Transverse colon (tissue), 4 donors: ENCODE data around the gene SLC25A25. TPM values are rescaled to one million over a fixed set of nuclear protein-coding genes. Genes with fewer than 3 reads are reported as not detected.

ENCODE experiments used
- DNase-seq: peaks from one replicate; pipeline ENCODE4 v3.0.0-alpha.2; 2019
- H3K27ac ChIP-seq, 4 donors: fragments of 200-600 bp; sonication (generic); 2 replicates each; pipeline ENCODE4 v1.5.1; 2016 to 2018; ENCODE audit warnings: inconsistent platforms in 4 of 4
- H3K27me3 ChIP-seq: fragments of 200-600 bp; sonication (generic); 2 replicates; pipeline ENCODE4 v1.5.1; 2017; ENCODE audit warnings: inconsistent platforms
- H3K36me3 ChIP-seq, 4 donors: fragments of 200-600 bp; sonication (generic); 2 replicates each; pipeline ENCODE4 v1.5.1; 2017 to 2019; ENCODE audit warnings: inconsistent platforms in 4 of 4
- H3K4me1 ChIP-seq, 4 donors: fragments of 200-600 bp; sonication (generic); 2 replicates each; pipeline ENCODE4 v1.5.1; 2017 to 2020; ENCODE audit warnings: inconsistent platforms in 4 of 4
- H3K4me3 ChIP-seq, 4 donors: fragments of 200-600 bp; sonication (generic); 1 replicate in 1 of 4; 2 replicates in 3 of 4; pipeline versions ENCODE4 v1.5.1 to v1.6.1; 2017 to 2019; ENCODE audit warnings: inconsistent platforms in 4 of 4
- H3K9me3 ChIP-seq, 2 donors: fragments of 200-600 bp; sonication (generic); 2 replicates each; pipeline ENCODE4 v1.5.1; 2017 to 2019; ENCODE audit warnings: inconsistent platforms in 2 of 2
- CTCF ChIP-seq, 5 experiments: fragments of 200-600 bp in 3 of 5; fragments of 450-650 bp in 2 of 5; sonication (generic) in 3 of 5; IDR thresholded peaks; 1 replicate in 2 of 5; 2 replicates in 3 of 5; pipeline ENCODE4 v1.5.1; 2016 to 2017; ENCODE audit warnings: antibody characterized with exemption in 5 of 5, inconsistent platforms in 3 of 5, mild to moderate bottlenecking in 2 of 5, moderate library complexity in 1 of 5
- EP300 ChIP-seq: sonication (generic); formaldehyde crosslinking; IDR thresholded peaks from one replicate; pipeline ENCODE4 v1.6.1; 2017; ENCODE audit warnings: antibody characterized with exemption, low read depth
- POLR2A ChIP-seq: fragments of 450-650 bp; IDR thresholded peaks from one replicate; pipeline ENCODE4 v1.6.1; 2016; ENCODE audit warnings: antibody characterized with exemption, mild to moderate bottlenecking, moderate library complexity
- POLR2AphosphoS5 ChIP-seq, 3 donors: sonication (generic); formaldehyde crosslinking; IDR thresholded peaks; one replicate each; pipeline ENCODE4 v1.6.1; 2016; ENCODE audit warnings: antibody characterized with exemption in 3 of 3
- WGBS, 2 donors: methylation state at CpG; one replicate each; pipeline ENCODE4 v1.1.5; 2018; ENCODE audit warnings: low coverage in 1 of 2; 5-methylcytosine and 5-hydroxymethylcytosine counted together
- in situ Hi-C, 4 donors: fragments of 200-750 bp; cut with MboI; loops; one replicate each; pipeline versions ENCODE4 v1.15.0 to v1.15.1; 2017; ENCODE audit warnings: low sequenced_read_pairs in 3 of 4, low pct_ligation_motif_present in 1 of 4, low pct_unique_long_range_greater_than_20kb in 1 of 4
- intact Hi-C: fragments of 100-400 bp; cut with DNase I; formaldehyde crosslinking; loops from one replicate; pipeline ENCODE4 v1.15.1; 2023; ENCODE audit warnings: low total_unique reads
- total RNA-seq, 4 donors: library from RNA; depleted of rRNA; stranded (reverse); fragments of >200 nt; gene quantifications; one replicate each; pipeline ENCODE4 v1.1.0, GENCODE V29; 2016

The SLC25A25 gene
- total RNA-seq, 4 donors from 2014 or later = 25.5 to 35.5 (median 32.5) TPM

GRCh38 chr9:128120061-128120740 lies 52.2 kb downstream of the SLC25A25 start:
- no peak overlapping the region for H3K4me3 ChIP-seq
- H3K36me3 ChIP-seq = peaks cover 0 to 21% (median 10%) of the 10 kb centered on the region in 4 donors
- no peaks in the 10 kb centered on the region for H3K27me3 ChIP-seq
- in situ Hi-C loops (loop anchor here in 1 of 4 donors (25.0 kb wide), 1 partner anchor 158 kb away; no protein-coding TSS in a partner anchor), intact Hi-C loops (no loop called here)
- peak; percentile 8 for DNase-seq
- 75% methylated on average over 11 of the region's 20 CpGs; no CpG with 5 or more reads in 1 of the 2 donors for WGBS, 2 donors
- H3K9me3 ChIP-seq = no peaks in the 10 kb centered on the region
- no peak overlapping the region for H3K27ac ChIP-seq
- TF ChIP-seq POLR2A = no peak
- TF ChIP-seq EP300 = no peak
- TF ChIP-seq CTCF (IDR thresholded peaks at IDR 0.05) = no peak
- TF ChIP-seq POLR2AphosphoS5 (IDR thresholded peaks at IDR 0.05) = no peak
- peaks cover 3 to 34% (median 28%) of the 10 kb centered on the region in 4 donors for H3K4me1 ChIP-seq

GRCh38 chr9:128120741-128121465 lies 52.9 kb downstream of the SLC25A25 start:
- Histone ChIP-seq H3K4me3 (no peak overlapping the region), H3K27ac (no peak overlapping the region), H3K27me3 (no peaks in the 10 kb centered on the region), H3K36me3 (peaks cover 0 to 21% (median 10%) of the 10 kb centered on the region in 4 donors), H3K9me3 (no peaks in the 10 kb centered on the region), H3K4me1 (peaks cover 3 to 35% (median 30%) of the 10 kb centered on the region in 4 donors)
- in situ Hi-C loops (loop anchor here in 1 of 4 donors (25.0 kb wide), 1 partner anchor 159 kb away; no protein-coding TSS in a partner anchor), intact Hi-C loops (no loop called here)
- DNase-seq = peak; percentile 6
- 89% methylated on average over 29 of the region's 29 CpGs; no CpG with 5 or more reads in 1 of the 2 donors for WGBS, 2 donors
- TF ChIP-seq POLR2AphosphoS5 (IDR thresholded peaks at IDR 0.05) (no peak), EP300 (no peak), CTCF (IDR thresholded peaks at IDR 0.05) (no peak), POLR2A (no peak)

GRCh38 chr9:128121466-128121810 lies 53.4 kb downstream of the SLC25A25 start:
- in situ Hi-C loops = loop anchor here in 1 of 4 donors (25.0 kb wide), 1 partner anchor 159 kb away; no protein-coding TSS in a partner anchor
- WGBS, 2 donors = 92% methylated on average over 5 of the region's 5 CpGs; no CpG with 5 or more reads in 1 of the 2 donors
- Histone ChIP-seq H3K4me1 (peaks cover 7 to 35% (median 30%) of the 10 kb centered on the region in 4 donors), H3K27ac (no peak overlapping the region), H3K4me3 (no peak overlapping the region), H3K9me3 (no peaks in the 10 kb centered on the region), H3K27me3 (no peaks in the 10 kb centered on the region), H3K36me3 (peaks cover 0 to 21% (median 10%) of the 10 kb centered on the region in 4 donors)
- no peak for DNase-seq
- intact Hi-C loops = no loop called here
- TF ChIP-seq POLR2AphosphoS5 (IDR thresholded peaks at IDR 0.05) (no peak), CTCF (IDR thresholded peaks at IDR 0.05) (no peak), EP300 (no peak), POLR2A (no peak)
